Putamen (tissue), 1 donor: ENCODE measurements around the gene TMEM240.
"Not testable (repeated sequence)": the region's sequence is repeated elsewhere in the genome, so short reads cannot be mapped to it uniquely, and the experiment has no call there.

Experiments used
- DNase-seq: peaks from one replicate; pipeline ENCODE4 v3.0.0-alpha.2; 2016; ENCODE audit warnings: low spot score

Gene TMEM240

GRCh38 chr1:1540818-1541628, 599 bp upstream of the TMEM240 start:
- DNase-seq, result no peak

DNA sequence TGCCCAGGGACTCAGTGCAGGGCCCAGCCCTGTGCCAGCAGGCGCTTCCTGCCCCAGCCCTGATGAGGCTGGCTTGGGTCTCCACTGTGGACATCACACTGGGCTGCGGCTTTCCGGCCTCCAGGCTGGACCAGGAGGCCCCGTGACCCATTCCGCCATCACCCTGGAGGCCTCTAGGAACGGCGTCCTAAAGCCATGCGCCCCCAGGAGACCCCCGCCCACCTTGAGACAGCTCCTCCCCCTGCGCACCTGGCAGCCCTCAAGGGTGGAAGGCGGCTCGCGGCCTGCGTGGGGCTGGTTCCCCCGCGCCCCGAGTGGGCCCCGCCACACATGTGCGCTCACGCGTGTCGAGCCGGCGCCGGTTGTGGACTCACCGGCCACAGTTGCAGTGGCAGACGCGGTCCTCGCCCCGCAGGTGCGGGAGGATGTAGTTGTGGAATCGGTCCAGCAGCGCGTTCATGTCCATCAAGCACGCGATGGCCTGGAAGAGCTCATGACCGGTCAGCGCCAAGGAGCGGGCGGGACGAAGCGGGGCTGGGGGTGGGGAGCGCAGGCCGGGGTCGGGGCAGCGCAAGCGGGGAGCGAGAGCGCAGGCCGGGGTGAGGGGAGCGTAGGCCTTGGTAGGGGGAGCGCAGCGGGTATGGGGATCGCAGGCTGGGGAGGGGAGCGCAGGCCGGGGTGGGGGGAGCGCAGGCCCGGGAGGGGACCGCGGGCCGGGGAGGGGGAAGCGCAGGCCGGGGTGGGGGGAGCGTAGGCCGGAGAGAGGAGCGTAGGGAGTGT, 924 bp downstream of the TMEM240 start:
- DNase-seq, result no peak

GRCh38 chr1:1538989-1539309, 1.5 kb downstream of the TMEM240 start:
- no peak for DNase-seq

DNA sequence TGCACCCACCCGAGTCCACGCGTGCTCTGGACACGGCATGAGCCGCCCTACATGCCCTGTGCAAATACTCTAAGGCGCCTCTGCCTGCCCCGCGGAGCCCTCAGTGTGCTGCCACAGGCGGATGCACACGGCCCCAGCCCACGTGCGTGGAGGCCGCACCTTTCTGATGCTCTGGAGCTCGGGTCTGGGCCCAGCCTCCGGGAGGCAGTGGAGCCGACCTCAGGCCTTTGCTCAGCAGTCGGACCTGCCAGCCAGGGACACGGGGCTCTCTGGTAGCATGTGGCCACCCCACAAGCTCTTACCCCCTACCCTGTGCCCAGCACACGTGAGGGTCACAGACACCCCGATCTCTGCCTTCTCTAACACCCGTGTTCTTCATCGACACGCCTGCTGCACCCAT, 2.1 kb downstream of the TMEM240 start:
- no peak for DNase-seq

DNA sequence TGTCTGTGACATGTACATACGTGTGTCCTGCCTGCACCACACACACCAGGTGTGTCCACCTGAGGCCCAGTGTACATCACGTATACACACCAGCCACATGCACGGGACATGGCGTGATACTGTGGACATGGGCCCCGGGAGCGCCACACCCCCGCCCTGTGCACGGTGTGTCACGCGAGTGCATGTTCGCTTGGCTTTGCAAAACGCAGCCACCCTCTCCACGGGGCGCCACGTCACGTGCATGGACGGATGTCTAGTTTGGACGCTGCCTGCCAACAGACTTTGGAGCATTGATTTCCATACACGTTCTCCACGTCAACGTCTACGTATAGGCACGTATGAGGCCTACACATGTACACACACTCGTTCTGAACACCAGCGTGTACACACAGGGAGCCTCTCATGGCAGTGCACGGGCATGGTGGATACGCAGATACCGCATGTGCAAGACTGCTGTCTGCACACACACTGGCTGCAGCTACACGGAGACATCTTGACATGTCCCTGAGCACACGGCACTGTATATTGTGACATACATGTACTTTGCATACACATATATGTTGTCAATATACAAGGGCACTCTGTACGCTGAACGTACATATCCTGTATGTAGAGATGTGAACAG, 2.7 kb downstream of the TMEM240 start:
- DNase-seq, result no peak

DNA sequence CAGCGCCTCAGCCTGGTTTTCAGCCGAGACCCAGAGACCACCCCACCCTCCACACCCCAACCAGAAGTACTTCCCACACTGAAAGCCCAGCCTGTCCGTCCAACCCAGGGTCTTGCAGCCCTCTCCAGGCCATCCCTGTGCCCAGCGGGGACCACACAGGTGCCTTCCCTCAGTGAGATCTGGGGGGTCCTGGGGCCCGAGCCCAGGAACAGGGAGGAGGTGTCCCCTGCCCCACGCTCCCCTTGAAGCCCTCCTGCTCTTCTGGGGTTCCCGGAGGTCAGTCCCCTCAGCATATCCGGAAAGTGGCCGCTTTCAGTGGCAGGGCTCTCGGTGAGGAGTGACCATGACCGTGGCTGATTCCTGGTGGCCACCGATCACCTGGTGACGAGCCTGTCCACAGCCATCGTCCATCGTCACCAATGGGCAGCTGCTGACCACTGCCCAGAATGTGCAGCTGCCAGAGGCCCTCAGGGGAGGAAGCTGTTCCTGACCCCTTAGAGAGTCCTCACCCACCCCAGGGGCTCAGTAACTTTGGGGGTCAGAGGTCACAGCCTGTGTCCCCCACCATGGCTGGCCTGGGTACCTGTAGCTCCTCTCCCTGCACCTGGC, 3.4 kb downstream of the TMEM240 start:
- DNase-seq, result no peak

- peak; percentile 67 for DNase-seq
Measured at GRCh38 chr1:1536019-1536937, 4.1 kb downstream of the TMEM240 start.

DNA sequence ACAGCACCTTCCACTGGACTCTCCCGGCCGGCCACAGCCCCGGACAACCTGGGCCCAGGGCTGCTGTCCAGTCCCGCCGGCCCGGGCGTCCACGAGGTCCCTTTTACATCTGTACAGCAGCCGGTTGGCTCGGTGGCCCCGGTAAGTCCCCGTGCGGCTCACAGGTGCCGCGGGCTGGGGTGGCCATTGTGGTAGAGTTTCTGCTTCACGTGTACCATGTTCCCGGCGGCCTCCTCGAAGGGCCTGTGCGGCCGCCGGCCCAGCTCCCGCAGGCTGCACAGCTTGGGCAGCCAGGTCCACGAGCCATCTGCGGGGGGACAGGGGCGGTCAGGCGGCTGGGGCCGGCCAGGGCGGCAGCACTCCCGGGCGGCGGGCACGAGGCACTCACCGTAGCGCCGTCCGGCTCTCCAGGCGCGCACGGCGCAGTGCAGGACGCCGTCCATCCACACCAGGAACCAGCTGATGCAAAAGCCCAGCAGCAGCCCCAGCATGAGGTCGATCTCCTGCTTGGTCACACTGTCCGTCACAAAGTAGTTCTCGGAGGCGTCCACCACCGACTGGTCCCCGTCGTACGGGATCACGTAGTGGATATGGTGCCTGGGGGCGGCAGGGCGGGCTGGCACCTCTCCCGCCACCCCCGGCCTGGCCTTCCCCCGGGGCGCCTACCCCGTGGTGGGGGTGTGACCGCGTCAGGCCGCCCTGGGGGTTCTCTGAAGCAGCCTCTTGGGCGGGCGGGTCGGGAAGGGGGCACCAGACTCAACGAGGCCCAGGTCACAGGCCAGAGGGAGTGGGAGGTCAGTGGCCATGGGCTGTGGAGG, 5.0 kb downstream of the TMEM240 start:
- DNase-seq, result no peak

DNA sequence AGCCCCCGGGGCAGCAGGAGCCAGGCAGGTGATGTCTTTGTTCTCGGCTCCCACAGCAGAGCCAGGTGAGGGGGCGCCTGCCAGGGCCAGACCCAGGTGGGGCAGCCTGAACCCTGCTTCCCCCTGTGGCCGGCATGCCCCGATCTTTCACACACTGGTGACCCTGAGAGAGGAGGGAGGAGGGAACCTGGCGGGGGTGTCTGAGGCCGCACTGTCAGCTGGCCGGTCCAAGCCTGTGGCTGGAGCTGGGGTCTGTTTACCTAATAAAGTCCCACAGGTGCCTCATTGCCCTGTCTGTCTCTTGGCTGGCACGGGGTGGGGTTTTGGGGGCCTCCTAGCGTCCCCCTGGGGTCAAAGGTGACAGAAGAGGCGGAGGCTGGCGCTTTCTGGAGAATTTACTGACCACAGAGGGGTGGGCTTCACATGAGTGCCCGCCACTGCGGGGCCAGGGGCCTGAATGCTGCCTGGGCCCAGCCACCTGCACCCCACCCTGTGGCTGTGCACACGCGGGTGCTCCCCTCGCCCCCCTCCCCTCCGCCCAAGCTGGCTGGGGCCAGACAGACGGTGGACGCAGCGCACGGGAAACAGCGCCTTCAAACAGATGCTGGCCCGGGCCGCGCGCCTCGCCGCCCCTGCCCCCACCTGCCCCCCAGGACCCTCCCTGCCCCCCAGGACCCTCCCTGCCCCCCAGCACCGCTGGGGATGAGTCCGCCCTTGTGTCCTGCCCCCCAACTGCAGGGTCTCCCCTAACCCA, 5.8 kb downstream of the TMEM240 start:
- no peak for DNase-seq

GRCh38 chr1:1533894-1534291, 6.5 kb downstream of the TMEM240 start:
- not testable (repeated sequence) for DNase-seq

- not testable (repeated sequence) for DNase-seq
Measured at GRCh38 chr1:1533176-1533893, 7.1 kb downstream of the TMEM240 start.

DNA sequence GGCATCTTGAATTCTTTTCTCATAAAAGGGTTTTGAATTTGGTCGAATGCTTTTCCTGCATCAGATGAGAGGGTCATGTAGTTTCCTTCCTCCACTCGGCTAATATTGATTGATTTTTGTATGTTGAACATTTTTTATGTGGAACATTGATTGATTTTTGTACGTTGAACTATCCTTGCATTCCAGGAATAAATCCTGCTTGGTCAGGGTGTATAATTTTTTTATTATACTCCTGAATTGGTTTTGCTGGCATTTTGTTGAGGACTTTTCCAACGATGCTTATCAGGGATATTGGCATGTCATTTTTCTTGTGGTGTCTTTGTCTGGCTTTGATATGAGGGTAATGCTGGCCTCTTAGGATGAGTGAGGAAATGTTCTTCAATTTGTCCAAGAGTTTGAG, 8.5 kb downstream of the TMEM240 start:
- DNase-seq, result no peak

- DNase-seq, result no peak
Measured at GRCh38 chr1:1529936-1530335, 10.5 kb downstream of the TMEM240 start.

DNA sequence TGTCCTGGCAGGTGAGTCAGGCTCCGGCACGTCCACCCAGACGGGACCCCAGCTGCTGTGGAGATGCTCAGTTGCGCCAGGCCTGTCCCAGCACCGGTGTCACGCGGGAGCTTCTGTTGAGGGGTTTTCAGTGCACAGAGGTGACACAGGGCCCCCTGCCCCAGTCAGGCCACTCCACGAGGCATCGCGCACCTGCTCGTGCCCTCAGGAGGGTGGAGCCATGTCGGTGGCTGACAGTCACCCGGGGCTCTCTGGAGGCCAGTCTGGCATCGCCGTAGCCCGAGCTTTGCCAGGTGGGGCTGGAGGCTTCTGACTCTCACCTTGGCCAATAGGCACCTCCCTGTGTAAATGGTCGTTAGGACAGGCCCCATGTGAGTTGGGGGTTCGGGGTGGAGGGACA, 11.1 kb downstream of the TMEM240 start:
- no peak for DNase-seq

GRCh38 chr1:1528301-1529267, 11.8 kb downstream of the TMEM240 start:
- DNase-seq, result no peak

DNA sequence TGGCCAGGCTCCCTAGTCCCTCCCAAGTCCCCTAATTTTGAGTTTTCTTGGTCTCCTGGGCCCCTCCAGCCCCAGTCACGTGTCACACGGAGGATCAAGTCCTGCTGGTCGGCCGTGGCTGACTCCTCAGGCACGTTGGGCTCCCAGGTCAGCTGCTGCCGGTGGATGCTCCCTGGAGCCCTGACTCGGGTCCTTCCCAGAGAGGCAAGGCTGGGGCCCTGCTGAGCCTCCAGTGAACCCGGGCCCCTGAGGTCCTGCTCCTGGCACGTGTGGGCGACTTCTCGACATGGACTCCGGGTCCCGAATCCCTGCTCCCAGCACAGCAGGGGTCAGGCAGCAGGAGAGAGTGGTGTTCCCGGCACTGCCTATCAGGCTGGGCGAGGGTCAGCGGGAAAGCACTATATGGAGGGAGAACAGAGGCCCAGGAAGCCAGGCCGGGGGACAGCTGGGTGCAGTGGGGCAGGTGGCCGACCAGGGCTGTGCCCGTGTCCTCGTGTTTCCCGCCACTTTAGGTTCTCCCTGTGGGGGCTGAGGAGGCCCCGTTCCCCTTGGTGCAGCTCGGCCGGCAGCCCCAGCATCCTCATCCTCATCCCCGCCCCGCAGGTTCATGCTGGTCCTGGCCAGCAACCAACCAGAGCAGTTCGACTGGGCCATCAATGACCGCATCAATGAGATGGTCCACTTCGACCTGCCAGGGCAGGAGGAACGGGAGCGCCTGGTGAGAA, 13.2 kb downstream of the TMEM240 start:
- DNase-seq, result no peak

DNA sequence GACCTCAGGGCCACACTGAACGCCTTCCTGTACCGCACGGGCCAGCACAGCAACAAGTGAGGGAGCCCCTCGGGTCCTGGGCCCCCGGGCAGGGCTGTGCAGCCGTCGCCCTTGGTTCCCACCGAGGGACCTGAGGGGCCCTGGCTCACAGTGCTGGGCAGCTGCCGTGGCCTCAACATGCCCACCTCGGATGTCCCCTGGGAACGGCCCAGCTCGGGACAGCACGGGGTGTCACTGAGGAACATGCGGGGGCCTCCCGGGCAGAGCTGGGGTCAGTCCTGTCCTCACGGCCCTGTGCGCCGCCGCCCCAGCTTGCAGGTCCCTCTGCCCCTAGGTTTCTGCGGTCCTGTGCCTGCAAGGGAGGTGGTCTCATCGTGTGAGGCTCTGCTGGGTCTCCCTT, 13.9 kb downstream of the TMEM240 start:
- DNase-seq, result not testable (repeated sequence)
